Duodenal mucosa (tissue), 2 donors: ENCODE measurements around the gene LITAF.
"Not testable (repeated sequence)": the region's sequence is repeated elsewhere in the genome, so short reads cannot be mapped to it uniquely, and the experiment has no call there.

ENCODE experiments used
- H3K27ac ChIP-seq: one replicate; pipeline ENCODE4 v1.7.0; 2013; ENCODE audit warnings: low read depth, low read length
- H3K27me3 ChIP-seq, 2 donors: one replicate each; pipeline ENCODE4 v1.7.0; 2013; ENCODE audit warnings: low read length in 2 of 2, control low read depth in 1 of 2; ENCODE audit not compliant: insufficient read depth in 2 of 2, control insufficient read depth in 1 of 2
- H3K36me3 ChIP-seq, 2 donors: one replicate each; pipeline ENCODE4 v1.7.0; 2013; ENCODE audit warnings: low read length in 2 of 2, control low read depth in 1 of 2; ENCODE audit not compliant: insufficient read depth in 2 of 2, control insufficient read depth in 1 of 2
- H3K4me1 ChIP-seq, 2 donors: one replicate each; pipeline ENCODE4 v1.7.0; 2013; ENCODE audit warnings: low read length in 2 of 2, control low read depth in 1 of 2; ENCODE audit not compliant: insufficient read depth in 2 of 2, control insufficient read depth in 1 of 2
- H3K4me3 ChIP-seq, 2 donors: one replicate each; pipeline ENCODE4 v1.7.0; 2013; ENCODE audit warnings: low read length in 2 of 2, low read depth in 1 of 2
- H3K9ac ChIP-seq, 2 donors: one replicate each; pipeline ENCODE4 v1.7.0; 2013; ENCODE audit warnings: low read length in 2 of 2, low read depth in 1 of 2
- H3K9me3 ChIP-seq, 2 donors: one replicate each; pipeline ENCODE4 v1.7.0; 2013; ENCODE audit warnings: low read length in 2 of 2, control low read depth in 1 of 2; ENCODE audit not compliant: control insufficient read depth in 1 of 2

Gene LITAF

DNA sequence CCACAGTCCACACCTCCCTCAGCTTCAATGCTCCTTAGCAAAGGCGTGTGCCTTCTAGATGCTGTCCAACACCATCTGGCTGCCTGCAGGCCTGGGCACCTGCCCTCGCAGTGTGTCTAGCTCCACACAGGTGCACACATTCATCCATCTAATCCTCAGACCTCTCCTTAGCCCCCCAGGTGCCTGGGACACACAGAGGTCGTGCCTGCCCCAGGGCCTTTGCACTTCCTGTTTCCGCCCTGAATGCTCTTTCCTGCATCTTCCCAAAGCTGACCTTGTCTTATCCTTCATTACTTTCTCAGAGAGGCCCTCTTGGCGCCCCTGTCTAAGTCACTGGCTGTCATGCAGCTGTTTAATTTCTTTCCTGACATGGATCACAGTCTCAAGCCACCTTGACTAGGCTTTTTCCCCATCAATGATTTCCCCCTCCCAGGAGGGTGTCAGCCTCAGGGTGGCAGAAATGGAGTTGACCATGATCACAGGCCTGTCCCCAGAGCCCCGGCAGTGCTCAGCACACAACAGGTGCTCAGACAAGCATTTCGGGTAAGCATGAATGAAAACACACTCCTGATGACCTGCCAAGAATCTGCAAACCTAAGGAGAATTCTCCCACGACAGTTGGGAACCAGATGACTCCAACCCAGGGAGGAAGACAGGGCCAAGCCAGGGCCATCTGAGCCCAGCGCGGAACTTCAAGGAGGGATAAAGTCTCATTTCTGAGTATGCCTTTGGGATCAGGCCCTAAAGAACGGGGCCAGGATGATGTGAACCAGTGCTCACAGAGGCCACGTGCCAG lies 76.3 kb downstream of the LITAF start:
- Histone ChIP-seq H3K36me3 (no peaks in the 10 kb centered on the region), H3K27me3 (no peaks in the 10 kb centered on the region), H3K4me1 (no peaks in the 10 kb centered on the region), H3K27ac (no peak overlapping the region), H3K4me3 (no peak overlapping the region), H3K9ac (no peak overlapping the region), H3K9me3 (no peaks in the 10 kb centered on the region)

DNA sequence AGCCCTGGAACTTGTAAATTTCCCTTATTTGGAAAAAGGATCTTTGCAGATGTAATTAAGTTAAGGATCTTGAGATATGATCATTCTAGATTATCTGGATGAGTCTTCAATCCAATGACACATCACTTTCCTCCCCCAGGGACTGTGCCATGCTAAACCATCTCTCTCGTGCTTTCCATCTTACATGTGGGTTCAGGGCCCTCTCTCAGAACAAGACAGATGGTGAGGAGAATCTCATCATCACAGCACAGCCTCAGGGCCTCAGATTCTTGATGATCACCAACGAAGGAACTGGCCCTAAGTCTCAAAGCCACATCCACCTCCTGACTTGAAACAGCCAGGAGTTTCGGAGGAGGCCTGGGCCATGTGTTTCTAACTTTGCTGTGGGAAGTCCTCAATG lies 78.7 kb downstream of the LITAF start:
- no peak overlapping the region for H3K4me3 ChIP-seq
- H3K4me1 ChIP-seq: no peaks in the 10 kb centered on the region
- no peak overlapping the region for H3K27ac ChIP-seq
- H3K9me3 ChIP-seq: no peaks in the 10 kb centered on the region
- H3K27me3 ChIP-seq: no peaks in the 10 kb centered on the region
- H3K9ac ChIP-seq: no peak overlapping the region
- H3K36me3 ChIP-seq: no peaks in the 10 kb centered on the region

DNA sequence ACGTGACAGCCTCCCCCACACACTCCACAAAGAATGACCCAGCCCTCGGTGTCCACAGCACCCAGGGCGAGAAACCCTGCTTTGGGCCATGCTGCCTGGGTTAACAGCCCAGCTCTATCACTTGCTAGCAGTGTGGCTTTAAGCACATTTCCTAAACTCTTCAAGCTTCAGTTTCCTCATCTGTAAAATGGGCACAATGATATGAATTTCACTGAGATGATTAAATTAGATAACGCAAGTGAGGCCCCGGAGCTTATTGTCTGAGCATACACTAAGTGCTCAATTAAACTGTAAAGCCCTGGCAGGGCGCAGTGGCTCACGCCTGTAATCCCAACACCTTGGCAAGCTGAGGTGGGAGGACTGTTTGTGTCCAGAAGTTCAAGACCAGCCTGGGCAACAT lies 79.4 kb downstream of the LITAF start:
- no peaks in the 10 kb centered on the region for H3K36me3 ChIP-seq
- H3K4me1 ChIP-seq: no peaks in the 10 kb centered on the region
- no peak overlapping the region for H3K9ac ChIP-seq
- no peak overlapping the region for H3K27ac ChIP-seq
- no peaks in the 10 kb centered on the region for H3K9me3 ChIP-seq
- H3K4me3 ChIP-seq: no peak overlapping the region
- H3K27me3 ChIP-seq: no peaks in the 10 kb centered on the region

DNA sequence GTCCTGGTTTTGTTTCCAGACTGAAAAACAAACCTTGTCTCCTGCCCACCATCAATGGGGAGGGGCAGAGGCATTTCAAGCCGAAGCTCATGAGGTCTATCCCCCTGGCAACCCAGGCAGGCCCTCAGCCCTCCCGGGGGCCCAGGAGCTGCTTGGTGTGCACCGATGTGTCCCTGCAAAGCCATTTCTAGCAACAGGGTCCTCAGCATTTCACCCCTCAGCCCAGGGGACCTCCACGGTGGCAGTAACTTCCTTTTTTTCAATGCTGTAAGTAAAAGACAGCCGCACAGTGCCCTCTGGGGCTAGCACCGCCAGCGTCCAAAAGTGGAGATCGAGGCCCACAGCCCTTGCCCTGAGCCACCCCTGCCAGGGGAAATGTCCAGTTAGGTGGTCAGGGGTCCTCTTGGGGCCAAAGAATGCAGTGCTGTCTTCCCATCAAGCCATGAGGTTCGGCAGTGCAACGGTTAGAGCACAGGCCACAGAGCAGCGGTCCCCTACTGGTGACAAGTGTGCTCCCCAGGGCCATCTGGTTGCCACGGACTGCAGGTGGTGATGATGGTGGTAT lies 79.9 kb downstream of the LITAF start:
- H3K4me1 ChIP-seq: no peaks in the 10 kb centered on the region
- no peak overlapping the region for H3K4me3 ChIP-seq
- H3K27ac ChIP-seq: no peak overlapping the region
- no peaks in the 10 kb centered on the region for H3K27me3 ChIP-seq
- no peak overlapping the region for H3K9ac ChIP-seq
- H3K9me3 ChIP-seq: no peaks in the 10 kb centered on the region
- H3K36me3 ChIP-seq: no peaks in the 10 kb centered on the region

DNA sequence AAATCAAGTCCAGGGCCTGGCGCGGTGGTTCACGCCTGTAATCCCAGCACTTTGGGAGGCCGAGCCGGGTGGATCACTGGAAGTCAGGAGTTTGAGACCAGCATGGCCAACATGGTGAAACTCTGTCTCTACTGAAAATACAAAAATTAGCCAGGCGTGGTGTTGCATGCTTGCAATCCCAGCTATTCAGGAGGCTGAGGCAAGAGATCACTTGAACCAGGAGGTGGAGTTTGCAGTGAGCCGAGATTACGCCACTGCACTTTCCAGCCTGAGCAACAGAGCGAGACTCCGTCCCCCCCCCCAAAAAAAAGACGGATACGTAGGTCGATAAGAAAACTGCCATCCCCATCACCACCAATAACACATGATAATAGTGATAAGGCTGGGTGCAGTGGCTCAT lies 82.5 kb downstream of the LITAF start:
- H3K27ac ChIP-seq, H3K4me1 ChIP-seq, H3K36me3 ChIP-seq: not testable (repeated sequence)

DNA sequence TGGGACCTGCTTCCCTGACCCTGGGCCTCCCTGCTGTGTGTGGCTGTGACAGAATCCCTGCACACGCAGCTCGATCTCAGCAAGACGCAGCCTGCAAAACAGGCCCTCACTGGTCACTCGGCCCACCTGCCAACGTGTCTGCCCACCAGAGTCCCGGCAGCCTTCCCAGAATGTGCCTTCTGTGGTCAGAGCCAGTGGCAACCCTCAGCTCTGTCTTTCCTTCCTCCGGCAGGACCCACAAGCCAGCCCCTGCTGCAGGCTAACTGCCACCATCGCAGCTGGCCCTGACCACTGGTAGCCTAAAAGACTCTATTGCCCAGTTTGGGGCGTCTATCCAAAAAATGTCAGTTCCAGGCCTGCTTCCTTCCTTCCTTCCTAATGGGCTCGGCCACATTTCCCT lies 83.2 kb downstream of the LITAF start:
- no peak overlapping the region for H3K9ac ChIP-seq
- no peaks in the 10 kb centered on the region for H3K36me3 ChIP-seq
- H3K27me3 ChIP-seq: no peaks in the 10 kb centered on the region
- H3K4me1 ChIP-seq: peaks cover 0 to 2% of the 10 kb centered on the region in 2 donors
- no peak overlapping the region for H3K27ac ChIP-seq
- no peak overlapping the region for H3K4me3 ChIP-seq
- H3K9me3 ChIP-seq: no peaks in the 10 kb centered on the region

More for the DNA sequence above, 82.5 kb downstream of the LITAF start:
- H3K9ac ChIP-seq, H3K4me3 ChIP-seq, H3K9me3 ChIP-seq, H3K27me3 ChIP-seq: not testable (repeated sequence)

DNA sequence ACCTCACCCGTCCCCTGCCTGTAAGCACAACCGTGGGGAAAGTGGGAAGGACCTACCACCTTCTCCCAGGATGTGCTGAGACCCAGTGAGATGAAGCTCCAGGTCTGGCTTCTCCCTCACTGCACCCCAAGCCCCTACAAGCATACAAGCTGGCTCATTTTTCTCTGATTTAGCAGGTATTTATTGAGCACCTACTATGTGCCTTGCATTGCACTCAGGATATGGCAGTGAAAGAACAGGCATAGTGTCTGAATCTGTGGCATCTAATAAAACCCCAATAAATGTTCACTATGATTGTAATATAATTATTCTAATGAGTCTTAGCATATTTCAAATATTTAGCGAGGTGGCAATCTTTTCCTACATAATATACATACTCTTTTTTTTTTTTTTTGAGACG lies 84.5 kb downstream of the LITAF start:
- Histone ChIP-seq H3K4me1 (peaks cover 8 to 14% of the 10 kb centered on the region in 2 donors), H3K9me3 (no peaks in the 10 kb centered on the region), H3K36me3 (no peaks in the 10 kb centered on the region), H3K9ac (no peak overlapping the region), H3K27me3 (no peaks in the 10 kb centered on the region), H3K4me3 (no peak overlapping the region), H3K27ac (no peak overlapping the region)

DNA sequence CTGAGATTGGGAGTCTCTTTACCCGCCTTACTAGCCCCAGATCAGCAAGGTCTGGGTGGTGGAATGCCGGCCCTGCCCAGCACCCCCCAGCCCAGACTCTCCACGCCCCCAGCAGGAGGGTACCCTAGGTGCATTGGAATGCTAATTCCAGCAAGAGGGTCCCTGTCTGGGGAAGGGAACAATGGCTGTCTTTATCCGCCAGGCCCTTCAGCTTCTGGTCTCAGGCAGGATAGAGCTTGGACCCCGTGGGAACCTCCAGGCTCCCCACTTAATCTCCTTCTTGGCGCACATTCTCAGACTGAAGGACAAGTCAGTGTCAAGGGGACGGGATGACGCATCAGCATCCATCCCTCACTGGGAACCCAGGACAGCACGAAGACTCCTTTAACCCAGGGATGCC lies 85.1 kb downstream of the LITAF start:
- H3K9me3 ChIP-seq: no peaks in the 10 kb centered on the region
- no peaks in the 10 kb centered on the region for H3K27me3 ChIP-seq
- no peak overlapping the region for H3K4me3 ChIP-seq
- no peaks in the 10 kb centered on the region for H3K36me3 ChIP-seq
- H3K4me1 ChIP-seq: peaks cover 15 to 20% of the 10 kb centered on the region in 2 donors
- H3K27ac ChIP-seq: no peak overlapping the region
- H3K9ac ChIP-seq: no peak overlapping the region

DNA sequence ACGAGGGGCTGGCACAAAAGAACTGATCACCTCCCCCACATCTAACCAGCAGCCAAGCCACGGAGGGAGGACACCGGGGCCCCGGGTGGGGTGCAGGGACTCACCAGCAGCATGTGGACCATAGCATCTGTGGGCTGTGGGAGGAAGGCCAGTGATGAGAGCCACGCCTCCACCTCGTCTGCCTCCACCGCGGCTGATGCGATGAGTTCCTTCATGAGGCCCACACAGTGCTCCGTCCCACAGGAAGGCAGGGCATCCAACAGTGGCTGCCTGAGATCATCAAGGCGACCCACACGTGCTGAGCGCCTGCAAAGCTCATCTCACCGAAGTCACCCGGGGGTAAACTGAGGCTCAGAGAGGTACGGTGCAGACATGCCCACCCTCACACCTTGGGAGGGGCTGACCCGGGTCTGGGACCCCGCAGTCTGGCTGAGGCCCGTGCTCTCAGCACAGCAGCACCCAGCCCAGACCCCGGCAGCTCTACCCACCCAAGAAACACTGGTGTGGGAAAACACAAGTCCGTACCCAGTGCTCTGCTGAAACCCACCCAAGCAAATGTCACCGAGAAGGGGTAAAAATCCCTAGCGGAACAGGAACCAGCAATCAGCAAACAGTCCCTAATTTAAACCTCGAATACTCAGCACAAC lies 85.9 kb downstream of the LITAF start:
- Histone ChIP-seq H3K27me3 (no peaks in the 10 kb centered on the region), H3K4me3 (no peak overlapping the region), H3K4me1 (peaks cover 20 to 25% of the 10 kb centered on the region in 2 donors), H3K36me3 (no peaks in the 10 kb centered on the region), H3K9me3 (no peaks in the 10 kb centered on the region), H3K27ac (no peak overlapping the region), H3K9ac (no peak overlapping the region)

DNA sequence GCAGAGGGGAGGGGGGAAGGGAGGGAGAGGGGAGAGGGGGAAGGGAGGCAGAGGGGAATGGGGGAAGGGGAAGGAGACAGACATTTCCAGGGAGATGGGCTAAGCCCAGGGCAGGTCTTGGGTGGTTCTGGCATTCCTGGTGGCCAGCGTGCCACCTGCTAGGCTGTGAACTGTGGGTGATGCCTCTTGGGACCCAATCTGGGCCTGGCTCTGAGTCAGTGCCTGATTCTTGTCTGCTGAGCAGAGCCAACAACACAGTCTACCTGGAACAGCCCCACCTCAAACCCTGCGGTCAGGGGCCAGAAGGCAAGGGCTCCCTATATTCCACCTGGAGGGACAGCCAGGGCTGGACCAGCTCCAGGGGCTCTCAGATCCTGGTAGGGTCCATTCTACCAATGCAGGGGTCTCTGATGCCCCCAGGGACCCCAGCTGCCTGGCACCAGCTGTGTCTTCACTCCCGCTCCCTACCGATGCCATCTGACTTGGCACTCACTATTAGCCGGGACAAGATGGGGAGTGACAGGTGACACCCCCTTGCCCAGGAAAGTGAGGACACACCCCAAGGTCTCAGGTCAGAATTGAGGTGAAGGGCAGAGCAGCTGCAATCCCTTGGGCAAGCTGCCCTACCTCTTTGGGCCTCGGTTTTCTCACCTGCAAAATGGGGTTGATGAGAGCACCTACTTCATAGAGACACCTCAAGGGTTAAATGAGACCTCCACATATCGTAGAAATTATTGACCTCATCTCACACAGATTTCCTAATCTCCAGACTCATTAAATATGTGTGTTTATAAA lies 87.2 kb downstream of the LITAF start:
- H3K4me1 ChIP-seq: peaks cover 25 to 31% of the 10 kb centered on the region in 2 donors
- H3K36me3 ChIP-seq: no peaks in the 10 kb centered on the region
- H3K27ac ChIP-seq: no peak overlapping the region
- no peak overlapping the region for H3K4me3 ChIP-seq
- H3K9me3 ChIP-seq: no peaks in the 10 kb centered on the region
- no peaks in the 10 kb centered on the region for H3K27me3 ChIP-seq
- no peak overlapping the region for H3K9ac ChIP-seq
